Measurements from ENCODE around the gene THEMIS. TPM values are rescaled to one million over a fixed set of nuclear protein-coding genes. Genes with fewer than 3 reads are reported as not detected.

Gene THEMIS
- total RNA-seq, 2 experiments from 2014 or later = 22.9 to 24.5 TPM

DNA sequence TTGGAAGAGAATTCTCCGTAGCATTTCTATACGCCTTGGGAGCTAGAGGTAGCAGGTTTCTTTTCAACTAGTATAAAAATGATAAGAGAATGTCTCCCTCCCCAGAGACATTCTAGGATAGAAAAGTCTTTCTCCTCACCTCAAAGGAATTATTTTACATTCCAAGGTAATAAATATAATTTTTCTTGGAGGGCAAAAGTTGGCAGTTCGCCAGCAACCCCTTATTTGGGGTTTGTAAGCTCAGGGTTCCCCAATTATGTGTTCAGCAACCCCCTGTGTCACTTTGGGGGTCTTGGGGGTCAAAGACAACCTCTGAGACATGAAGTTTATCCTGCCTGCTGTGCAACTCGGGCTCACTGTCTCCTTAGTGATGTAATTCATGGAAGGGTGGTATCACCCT lies 58.3 kb downstream of the THEMIS start:
- intact Hi-C loops (cut with DNase I, micrococcal nuclease) = no loop called here
- peaks cover 34% of the 10 kb centered on the region for H3K36me3 Mint-ChIP-seq (ENCODE audit: low read depth)
- DNase-seq (no peak), ATAC-seq (no peak)
- ChIA-PET CTCF (interaction anchor here (0.6 to 2.6 kb wide), 8 partner anchors 12 to 1613 kb away, joined by 3 to 13 read pairs (median 4); no protein-coding TSS in a partner anchor), POLR2A (no interaction called here)
- H3K4me3 Mint-ChIP-seq = no peak overlapping the region
- peaks cover 48% of the 10 kb centered on the region for H3K4me1 Mint-ChIP-seq
- H3K27me3 Mint-ChIP-seq = no peaks in the 10 kb centered on the region
- peaks cover 2% of the 10 kb centered on the region for H3K9me3 Mint-ChIP-seq (ENCODE audit: low read depth)
- no peak overlapping the region for H3K27ac Mint-ChIP-seq

GRCh38 chr6:127841811-127842210 lies 59.0 kb downstream of the THEMIS start:
- H3K27me3 Mint-ChIP-seq = no peaks in the 10 kb centered on the region
- ATAC-seq (no peak), DNase-seq (no peak)
- H3K36me3 Mint-ChIP-seq (ENCODE audit: low read depth) = peaks cover 31% of the 10 kb centered on the region
- no peaks in the 10 kb centered on the region for H3K9me3 Mint-ChIP-seq (ENCODE audit: low read depth)
- H3K27ac Mint-ChIP-seq = no peak overlapping the region
- H3K4me3 Mint-ChIP-seq = no peak overlapping the region
- H3K4me1 Mint-ChIP-seq = peaks cover 44% of the 10 kb centered on the region
- POLR2A ChIA-PET = no interaction called here
- intact Hi-C loops (cut with DNase I, micrococcal nuclease) = no loop called here
- CTCF ChIA-PET = interaction anchor here (1.2 to 2.6 kb wide), 5 partner anchors 11 to 106 kb away, joined by 3 to 13 read pairs (median 6); no protein-coding TSS in a partner anchor

DNA sequence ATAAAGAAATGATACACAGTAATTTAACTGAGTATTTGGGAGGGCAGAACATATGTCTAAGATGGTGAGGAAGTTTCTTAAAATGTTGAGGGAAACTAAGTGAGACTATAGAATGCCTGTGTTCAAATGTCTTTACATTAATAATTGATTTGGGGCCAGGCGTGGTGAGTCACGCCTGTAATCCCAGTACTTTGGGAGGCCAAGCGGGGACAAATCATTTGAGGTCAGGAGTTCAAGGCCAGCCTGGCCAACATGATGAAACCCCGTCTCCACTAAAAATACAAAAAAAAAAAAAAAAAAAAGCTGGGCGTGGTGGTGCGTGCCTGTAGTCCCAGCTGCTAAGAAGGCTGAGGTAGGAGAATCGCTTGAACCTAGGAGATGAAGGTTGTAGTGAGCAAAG lies 66.7 kb downstream of the THEMIS start:
- no peak for DNase-seq
- H3K27me3 Mint-ChIP-seq = no peaks in the 10 kb centered on the region
- intact Hi-C loops (cut with DNase I, micrococcal nuclease) = no loop called here
- no peak overlapping the region for H3K4me3 Mint-ChIP-seq
- ATAC-seq = no peak
- ChIA-PET CTCF (interaction anchor here (0.7 to 4.0 kb wide), 5 partner anchors 13 to 107 kb away, joined by 3 to 21 read pairs (median 3); no protein-coding TSS in a partner anchor), POLR2A (interaction anchor here (0.5 to 0.6 kb wide), 2 partner anchors 11 to 21 kb away, joined by 4 to 13 read pairs; no protein-coding TSS in a partner anchor)
- H3K9me3 Mint-ChIP-seq (ENCODE audit: low read depth) = no peaks in the 10 kb centered on the region
- H3K27ac Mint-ChIP-seq = no peak overlapping the region
- H3K36me3 Mint-ChIP-seq (ENCODE audit: low read depth) = peaks cover 16% of the 10 kb centered on the region
- peaks cover 44% of the 10 kb centered on the region for H3K4me1 Mint-ChIP-seq

DNA sequence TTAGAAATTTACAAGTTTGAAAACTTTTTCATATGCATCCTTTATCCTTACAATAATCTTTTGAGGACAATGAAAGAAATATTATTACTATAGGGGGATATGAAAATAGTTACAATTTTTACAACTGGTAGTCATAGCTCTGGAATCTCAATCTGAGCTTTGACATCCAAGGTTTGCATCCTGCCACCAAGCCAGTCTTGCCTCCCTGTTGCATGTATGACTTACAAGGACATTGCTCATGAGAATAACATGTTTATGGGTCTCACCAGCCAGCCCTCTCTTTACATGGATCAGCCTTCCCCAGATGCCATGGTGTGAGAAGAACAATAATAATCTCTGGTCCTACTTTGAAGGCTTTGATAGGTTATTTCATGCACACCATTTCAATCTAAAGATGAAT lies 67.5 kb downstream of the THEMIS start:
- no peak for DNase-seq
- Mint-ChIP-seq H3K4me1 (peaks cover 45% of the 10 kb centered on the region), H3K27me3 (no peaks in the 10 kb centered on the region), H3K27ac (no peak overlapping the region), H3K4me3 (no peak overlapping the region), H3K36me3 (ENCODE audit: low read depth) (peaks cover 21% of the 10 kb centered on the region), H3K9me3 (ENCODE audit: low read depth) (no peaks in the 10 kb centered on the region)
- intact Hi-C loops (cut with DNase I, micrococcal nuclease) = no loop called here
- no peak for ATAC-seq
- ChIA-PET CTCF (interaction anchor here (0.8 to 4.0 kb wide), 3 partner anchors 12 to 153 kb away, joined by 3 to 21 read pairs (median 3); no protein-coding TSS in a partner anchor), POLR2A (no interaction called here)

DNA sequence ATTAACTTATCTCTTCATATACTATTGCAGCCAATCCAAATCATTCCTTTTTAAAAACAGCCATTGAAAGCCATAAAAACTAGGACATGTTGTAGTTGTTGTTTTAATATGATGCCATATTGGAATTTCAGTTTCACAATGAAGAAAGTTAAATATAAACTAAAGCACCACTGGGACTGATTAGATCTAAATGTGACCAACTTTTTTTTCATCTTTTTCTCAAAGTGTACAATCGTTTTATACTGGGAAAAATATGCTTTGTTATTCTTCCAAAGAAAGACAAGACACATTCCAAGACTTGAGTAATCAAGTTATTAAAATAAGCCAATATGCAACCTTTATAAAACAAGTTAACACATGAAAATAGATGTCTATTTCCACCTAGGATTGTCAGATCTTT lies 68.5 kb downstream of the THEMIS start:
- H3K4me3 Mint-ChIP-seq = no peak overlapping the region
- H3K4me1 Mint-ChIP-seq = peaks cover 50% of the 10 kb centered on the region
- intact Hi-C loops (cut with DNase I, micrococcal nuclease) = no loop called here
- H3K27ac Mint-ChIP-seq = no peak overlapping the region
- H3K9me3 Mint-ChIP-seq (ENCODE audit: low read depth) = no peaks in the 10 kb centered on the region
- ATAC-seq (no peak), DNase-seq (no peak)
- ChIA-PET POLR2A (interaction anchor here (0.6 kb wide), 1 partner anchor 26 kb away, joined by 5 read pairs; no protein-coding TSS in a partner anchor), CTCF (no interaction called here)
- no peaks in the 10 kb centered on the region for H3K27me3 Mint-ChIP-seq
- peaks cover 29% of the 10 kb centered on the region for H3K36me3 Mint-ChIP-seq (ENCODE audit: low read depth)

- H3K27me3 Mint-ChIP-seq = no peaks in the 10 kb centered on the region
- peak overlapping the region; percentile 37 for H3K27ac Mint-ChIP-seq
- POLR2A ChIA-PET = no interaction called here
- peaks cover 3% of the 10 kb centered on the region for H3K9me3 Mint-ChIP-seq (ENCODE audit: low read depth)
- intact Hi-C loops (cut with DNase I, micrococcal nuclease) = no loop called here
- DNase-seq = no peak
- ATAC-seq = no peak
- CTCF ChIA-PET = interaction anchor here (0.8 kb wide), 1 partner anchor 46 kb away, joined by 3 read pairs; no protein-coding TSS in a partner anchor
- H3K4me3 Mint-ChIP-seq = no peak overlapping the region
- H3K36me3 Mint-ChIP-seq (ENCODE audit: low read depth) = peaks cover 43% of the 10 kb centered on the region
- H3K4me1 Mint-ChIP-seq = peaks cover 63% of the 10 kb centered on the region
Observed at GRCh38 chr6:127824061-127824460, 76.8 kb downstream of the THEMIS start.

DNA sequence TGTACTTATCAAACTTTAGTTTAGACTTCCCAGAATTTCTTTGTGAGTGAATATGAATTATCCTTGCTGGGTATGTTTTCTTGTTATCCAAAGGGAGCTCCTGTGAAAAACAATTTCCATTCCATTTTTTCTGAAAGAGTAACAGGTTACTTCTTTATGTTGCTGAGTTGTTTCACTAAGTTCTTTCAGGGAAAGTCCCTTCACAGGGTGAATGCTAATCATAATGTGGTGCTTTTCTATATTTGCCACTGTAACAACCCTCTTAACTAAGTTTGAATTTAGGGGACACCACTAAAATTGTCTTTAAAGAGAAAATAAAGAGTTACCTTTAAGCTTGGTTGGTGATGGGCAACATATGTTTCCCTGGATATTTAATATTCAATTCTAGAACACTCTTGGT lies 79.4 kb downstream of the THEMIS start:
- peaks cover 3% of the 10 kb centered on the region for H3K9me3 Mint-ChIP-seq (ENCODE audit: low read depth)
- peaks cover 73% of the 10 kb centered on the region for H3K4me1 Mint-ChIP-seq
- peak overlapping the region; percentile 39 for H3K27ac Mint-ChIP-seq
- H3K36me3 Mint-ChIP-seq (ENCODE audit: low read depth) = peaks cover 29% of the 10 kb centered on the region
- ChIA-PET CTCF (interaction anchor here (0.7 to 1.5 kb wide), 6 partner anchors 9 to 73 kb away, joined by 3 to 5 read pairs (median 3); no protein-coding TSS in a partner anchor), POLR2A (no interaction called here)
- DNase-seq (no peak), ATAC-seq (peak; percentile 75)
- no peak overlapping the region for H3K4me3 Mint-ChIP-seq
- intact Hi-C loops (cut with DNase I, micrococcal nuclease) = no loop called here
- H3K27me3 Mint-ChIP-seq = no peaks in the 10 kb centered on the region

GRCh38 chr6:127818149-127818548 lies 82.7 kb downstream of the THEMIS start:
- intact Hi-C loops (cut with DNase I, micrococcal nuclease) = no loop called here
- no peak for DNase-seq
- peak overlapping the region; percentile 4 for H3K4me3 Mint-ChIP-seq
- no peak for ATAC-seq
- H3K27me3 Mint-ChIP-seq = no peaks in the 10 kb centered on the region
- no peaks in the 10 kb centered on the region for H3K9me3 Mint-ChIP-seq (ENCODE audit: low read depth)
- ChIA-PET CTCF (interaction anchor here (1.3 kb wide), 1 partner anchor 12 kb away, joined by 3 read pairs; no protein-coding TSS in a partner anchor), POLR2A (no interaction called here)
- peaks cover 78% of the 10 kb centered on the region for H3K4me1 Mint-ChIP-seq
- H3K27ac Mint-ChIP-seq = peak overlapping the region; percentile 74
- H3K36me3 Mint-ChIP-seq (ENCODE audit: low read depth) = peaks cover 19% of the 10 kb centered on the region

DNA sequence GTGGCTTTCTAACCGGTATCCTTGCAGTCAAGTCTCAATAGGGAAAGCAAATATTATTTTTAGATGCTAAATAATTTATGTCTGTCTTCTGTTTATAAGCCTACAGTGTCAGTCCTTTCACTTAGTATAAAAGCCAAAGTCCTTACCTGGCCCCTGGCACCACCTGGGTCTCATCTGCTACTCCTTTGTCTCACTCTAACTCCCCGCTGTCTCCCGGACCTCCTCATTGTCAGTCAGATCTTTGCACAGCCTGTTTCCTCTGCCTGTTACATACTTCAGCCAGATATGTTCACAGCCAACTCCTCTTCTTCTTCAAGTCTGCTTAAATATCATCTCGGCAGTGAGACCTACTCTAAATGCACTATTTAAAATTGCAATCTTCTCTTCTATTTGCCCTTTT lies 84.2 kb downstream of the THEMIS start:
- intact Hi-C loops (cut with DNase I, micrococcal nuclease) = loop anchor here in 1 of 2 experiments (2.0 kb wide), 1 partner anchor 64 kb away; no protein-coding TSS in a partner anchor
- H3K36me3 Mint-ChIP-seq (ENCODE audit: low read depth) = peaks cover 28% of the 10 kb centered on the region
- ATAC-seq = no peak
- H3K4me1 Mint-ChIP-seq = peaks cover 87% of the 10 kb centered on the region
- no peak for DNase-seq
- no peaks in the 10 kb centered on the region for H3K27me3 Mint-ChIP-seq
- ChIA-PET POLR2A (interaction anchor here (0.6 kb wide), 1 partner anchor 64 kb away, joined by 3 read pairs; no protein-coding TSS in a partner anchor), CTCF (interaction anchor here (0.7 to 1.6 kb wide), 3 partner anchors 13 to 63 kb away, joined by 3 to 8 read pairs (median 3); no protein-coding TSS in a partner anchor)
- no peak overlapping the region for H3K4me3 Mint-ChIP-seq
- peak overlapping the region; percentile 1 for H3K27ac Mint-ChIP-seq
- no peaks in the 10 kb centered on the region for H3K9me3 Mint-ChIP-seq (ENCODE audit: low read depth)

DNA sequence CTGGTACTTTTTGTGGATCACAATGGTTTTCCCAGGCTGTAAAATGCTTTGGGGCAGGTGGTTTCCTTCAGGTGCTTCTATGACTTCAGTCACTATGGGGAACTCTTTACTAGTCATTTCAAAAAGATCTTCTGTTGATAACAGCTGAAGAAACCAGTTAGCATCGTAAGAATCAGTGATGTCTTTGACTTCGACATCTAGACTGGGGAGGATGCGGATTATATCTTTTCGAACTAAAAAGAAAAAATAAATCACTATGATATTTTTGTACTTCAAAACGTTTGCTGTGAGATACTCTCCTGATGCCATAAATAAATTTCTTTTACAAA lies 87.2 kb downstream of the THEMIS start:
- ATAC-seq (peak; percentile 69), DNase-seq (no peak)
- Mint-ChIP-seq H3K27me3 (no peaks in the 10 kb centered on the region), H3K4me1 (peaks cover 88% of the 10 kb centered on the region), H3K36me3 (ENCODE audit: low read depth) (peaks cover 32% of the 10 kb centered on the region), H3K27ac (peak overlapping the region; percentile 84), H3K9me3 (ENCODE audit: low read depth) (no peaks in the 10 kb centered on the region), H3K4me3 (peak overlapping the region; percentile 57)
- intact Hi-C loops (cut with DNase I, micrococcal nuclease) = loop anchor here in 1 of 2 experiments (1.0 to 2.0 kb wide), 3 partner anchors 29 to 83 kb away; no protein-coding TSS in a partner anchor
- CTCF ChIA-PET = interaction anchor here (0.7 to 2.2 kb wide), 6 partner anchors 17 to 81 kb away, joined by 3 to 6 read pairs (median 4); no protein-coding TSS in a partner anchor
- POLR2A ChIA-PET = interaction anchor here (0.6 to 1.1 kb wide), 4 partner anchors 17 to 58 kb away, joined by 3 to 5 read pairs (median 4); no protein-coding TSS in a partner anchor

- Mint-ChIP-seq H3K36me3 (ENCODE audit: low read depth) (peaks cover 35% of the 10 kb centered on the region), H3K4me1 (peaks cover 88% of the 10 kb centered on the region), H3K27me3 (no peaks in the 10 kb centered on the region), H3K9me3 (ENCODE audit: low read depth) (no peaks in the 10 kb centered on the region), H3K27ac (peak overlapping the region; percentile 84), H3K4me3 (peak overlapping the region; percentile 57)
- CTCF ChIA-PET = interaction anchor here (0.7 to 2.2 kb wide), 10 partner anchors 9 to 159 kb away, joined by 3 to 7 read pairs (median 4); no protein-coding TSS in a partner anchor
- ATAC-seq (peak; percentile 81), DNase-seq (peak; percentile 71)
- POLR2A ChIA-PET = interaction anchor here (0.6 to 1.1 kb wide), 3 partner anchors 21 to 58 kb away, joined by 3 to 5 read pairs (median 4); no protein-coding TSS in a partner anchor
- intact Hi-C loops (cut with DNase I, micrococcal nuclease) = loop anchor here in 1 of 2 experiments (1.0 to 2.0 kb wide), 3 partner anchors 29 to 84 kb away; no protein-coding TSS in a partner anchor
Observed at GRCh38 chr6:127812985-127813698, 87.7 kb downstream of the THEMIS start.
